Measurements from ENCODE around the gene NCK1.
A peak's percentile ranks its signal among the peaks of the same experiment; 100 is the strongest.

Gene NCK1

DNA sequence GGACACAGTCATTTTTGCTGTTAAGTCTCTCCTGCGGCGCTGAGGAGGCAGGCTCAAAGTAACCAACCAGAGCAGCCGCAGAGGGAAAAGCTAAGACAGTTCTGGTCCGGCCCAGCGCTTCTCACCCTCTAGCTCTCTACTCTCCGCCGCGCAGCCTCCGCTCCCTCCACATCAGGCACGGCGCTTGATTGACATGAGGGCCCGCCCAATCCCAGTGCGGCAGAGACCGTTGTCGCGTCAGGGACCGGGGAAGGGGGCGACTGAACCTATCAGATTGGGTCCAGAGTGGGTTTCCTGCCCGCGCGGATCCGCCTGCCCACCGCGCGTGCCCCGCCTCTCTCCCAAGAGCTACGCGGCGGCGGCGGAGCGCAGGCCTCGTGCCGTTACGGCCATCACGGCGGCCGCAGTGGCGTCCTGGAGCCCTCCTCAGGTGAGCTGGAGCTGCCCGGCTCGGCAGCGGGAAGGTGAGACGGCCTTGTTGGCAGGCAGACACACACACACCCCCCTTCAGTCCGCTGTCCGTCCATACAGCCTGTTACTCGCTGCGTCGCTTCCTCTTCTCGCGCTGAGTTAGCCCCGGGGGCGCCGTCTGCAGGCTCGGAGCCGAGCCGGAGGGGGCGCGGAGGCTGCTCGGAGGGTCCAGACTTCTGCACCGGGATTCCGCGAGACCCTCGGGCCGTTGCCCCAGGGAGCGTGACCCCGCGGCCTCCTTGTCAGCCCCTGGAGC lies at the start of gene NCK1:
Gene NCK1 (plus strand): TSS at position 319 of the 727 bp plus-strand sequence. CDS start 65,794 bp downstream, outside the sequence.
- Histone ChIP-seq H3K9me2 (ENCODE audit: low read depth, low read length) (no peaks in the 10 kb centered on the region), H3K9ac (ENCODE audit: low read length) (peak within 1 kb of the TSS; percentile 93), H4K20me1 (ENCODE audit: insufficient read depth, low read length) (no peaks in the 10 kb centered on the region), H3K4me1 (ENCODE audit: insufficient read depth, low read length, severe bottlenecking) (peaks cover 46% of the 10 kb centered on the region), H3F3A (ENCODE audit: insufficient read depth, low read length) (no peaks in the 10 kb centered on the region), H2AFZ (ENCODE audit: low read length) (peak within 1 kb of the TSS; percentile 45), H3K27me3 (ENCODE audit: insufficient read depth, low read length) (no peaks in the 10 kb centered on the region), H3K4me3 (ENCODE audit: low read depth, low read length, poor library complexity, severe bottlenecking) (peak within 1 kb of the TSS; percentile 84), H3K36me3 (ENCODE audit: insufficient read depth, low read length) (peaks cover 26% of the 10 kb centered on the region), H3K27ac (ENCODE audit: low read depth, low read length, poor library complexity, severe bottlenecking) (peak within 1 kb of the TSS; percentile 91), H3K79me2 (ENCODE audit: insufficient read depth, low read length) (peaks cover 47% of the 10 kb centered on the region), H3K4me2 (ENCODE audit: low read length) (peak within 1 kb of the TSS; percentile 94), H3K9me3 (ENCODE audit: low read length) (peaks cover 2% of the 10 kb centered on the region)
- TF ChIP-seq, protein P1, sequence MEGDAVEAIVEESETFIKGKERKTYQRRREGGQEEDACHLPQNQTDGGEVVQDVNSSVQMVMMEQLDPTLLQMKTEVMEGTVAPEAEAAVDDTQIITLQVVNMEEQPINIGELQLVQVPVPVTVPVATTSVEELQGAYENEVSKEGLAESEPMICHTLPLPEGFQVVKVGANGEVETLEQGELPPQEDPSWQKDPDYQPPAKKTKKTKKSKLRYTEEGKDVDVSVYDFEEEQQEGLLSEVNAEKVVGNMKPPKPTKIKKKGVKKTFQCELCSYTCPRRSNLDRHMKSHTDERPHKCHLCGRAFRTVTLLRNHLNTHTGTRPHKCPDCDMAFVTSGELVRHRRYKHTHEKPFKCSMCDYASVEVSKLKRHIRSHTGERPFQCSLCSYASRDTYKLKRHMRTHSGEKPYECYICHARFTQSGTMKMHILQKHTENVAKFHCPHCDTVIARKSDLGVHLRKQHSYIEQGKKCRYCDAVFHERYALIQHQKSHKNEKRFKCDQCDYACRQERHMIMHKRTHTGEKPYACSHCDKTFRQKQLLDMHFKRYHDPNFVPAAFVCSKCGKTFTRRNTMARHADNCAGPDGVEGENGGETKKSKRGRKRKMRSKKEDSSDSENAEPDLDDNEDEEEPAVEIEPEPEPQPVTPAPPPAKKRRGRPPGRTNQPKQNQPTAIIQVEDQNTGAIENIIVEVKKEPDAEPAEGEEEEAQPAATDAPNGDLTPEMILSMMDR (IDR thresholded peaks at IDR 0.05; ENCODE audit: low read length): peak; percentile 53
- TF ChIP-seq EZH2 (IDR thresholded peaks at IDR 0.05; ENCODE audit: borderline replicate concordance, low read length): no peak

DNA sequence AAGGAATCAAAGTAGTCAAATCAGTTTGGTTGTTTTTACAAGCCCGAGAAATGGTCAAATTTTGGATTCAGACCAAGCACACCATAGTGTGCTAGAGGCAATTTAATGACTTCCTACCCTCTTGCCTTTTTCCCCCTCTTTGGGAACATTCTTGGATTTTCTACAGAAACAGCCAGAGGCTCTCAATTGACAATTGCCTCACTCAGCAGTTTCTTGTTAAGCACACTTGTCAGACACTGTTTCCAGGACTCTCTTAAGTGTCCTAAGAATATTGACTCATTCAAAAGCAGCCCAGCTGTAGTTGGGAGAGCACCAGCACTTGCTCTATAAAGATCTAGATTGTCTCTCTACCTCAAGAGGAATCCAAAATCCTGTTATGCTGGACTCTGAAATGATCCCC lies 44.6 kb upstream of the NCK1 start:
- TF ChIP-seq, protein P1 (IDR thresholded peaks at IDR 0.05; ENCODE audit: low read length): no peak
- TF ChIP-seq EZH2 (IDR thresholded peaks at IDR 0.05; ENCODE audit: borderline replicate concordance, low read length): no peak

DNA sequence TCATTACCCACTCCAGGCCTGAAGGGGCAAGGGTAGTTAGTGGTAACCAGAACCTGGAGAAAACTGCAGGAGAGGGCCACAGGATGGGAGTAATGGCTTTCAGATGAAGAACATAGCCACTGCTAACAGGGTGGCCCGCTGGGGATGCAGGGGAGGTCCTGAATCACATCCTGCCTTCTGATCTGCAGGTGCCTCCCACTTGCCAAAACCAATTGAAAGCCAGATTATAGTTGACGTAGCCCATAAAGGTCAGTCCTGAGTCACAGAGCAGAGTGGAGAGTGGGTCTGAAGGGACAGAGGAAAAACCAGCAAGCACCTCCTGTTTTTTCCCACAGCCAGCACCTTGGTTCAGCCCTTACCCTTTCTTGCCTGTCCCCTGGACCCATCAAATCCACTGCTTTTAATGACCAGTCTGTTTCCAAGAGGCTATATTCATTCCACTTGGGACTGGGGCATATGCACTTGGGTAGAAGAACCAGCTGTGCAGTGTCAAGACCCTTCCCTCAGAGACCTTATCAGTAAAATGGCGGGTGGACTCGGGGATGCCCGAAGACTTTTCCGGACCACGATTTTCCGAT lies 43.7 kb upstream of the NCK1 start:
- H3F3A ChIP-seq (ENCODE audit: insufficient read depth, low read length): no peaks in the 10 kb centered on the region
- H3K9ac ChIP-seq (ENCODE audit: low read length): peak overlapping the region; percentile 63
- no peaks in the 10 kb centered on the region for H3K27me3 ChIP-seq (ENCODE audit: insufficient read depth, low read length)
- H3K27ac ChIP-seq (ENCODE audit: low read depth, low read length, poor library complexity, severe bottlenecking): no peak overlapping the region
- no peaks in the 10 kb centered on the region for H3K9me3 ChIP-seq (ENCODE audit: low read length)
- peak overlapping the region; percentile 67 for H2AFZ ChIP-seq (ENCODE audit: low read length)
- no peaks in the 10 kb centered on the region for H3K9me2 ChIP-seq (ENCODE audit: low read depth, low read length)
- H3K4me3 ChIP-seq (ENCODE audit: low read depth, low read length, poor library complexity, severe bottlenecking): peak overlapping the region; percentile 62
- TF ChIP-seq, protein P1 (IDR thresholded peaks at IDR 0.05; ENCODE audit: low read length): no peak
- no peak for TF ChIP-seq EZH2 (IDR thresholded peaks at IDR 0.05; ENCODE audit: borderline replicate concordance, low read length)
- peak overlapping the region; percentile 87 for H3K4me2 ChIP-seq (ENCODE audit: low read length)
- H3K79me2 ChIP-seq (ENCODE audit: insufficient read depth, low read length): no peaks in the 10 kb centered on the region
- H4K20me1 ChIP-seq (ENCODE audit: insufficient read depth, low read length): no peaks in the 10 kb centered on the region
- peaks cover 14% of the 10 kb centered on the region for H3K4me1 ChIP-seq (ENCODE audit: insufficient read depth, low read length, severe bottlenecking)
- no peaks in the 10 kb centered on the region for H3K36me3 ChIP-seq (ENCODE audit: insufficient read depth, low read length)

More for the DNA sequence above, 44.6 kb upstream of the NCK1 start:
- Histone ChIP-seq H3F3A (ENCODE audit: insufficient read depth, low read length) (no peaks in the 10 kb centered on the region), H3K4me1 (ENCODE audit: insufficient read depth, low read length, severe bottlenecking) (peaks cover 14% of the 10 kb centered on the region), H3K9ac (ENCODE audit: low read length) (no peak overlapping the region), H3K79me2 (ENCODE audit: insufficient read depth, low read length) (no peaks in the 10 kb centered on the region), H3K9me2 (ENCODE audit: low read depth, low read length) (no peaks in the 10 kb centered on the region), H3K9me3 (ENCODE audit: low read length) (no peaks in the 10 kb centered on the region), H3K36me3 (ENCODE audit: insufficient read depth, low read length) (no peaks in the 10 kb centered on the region), H3K27me3 (ENCODE audit: insufficient read depth, low read length) (no peaks in the 10 kb centered on the region), H3K4me3 (ENCODE audit: low read depth, low read length, poor library complexity, severe bottlenecking) (no peak overlapping the region), H3K27ac (ENCODE audit: low read depth, low read length, poor library complexity, severe bottlenecking) (no peak overlapping the region), H4K20me1 (ENCODE audit: insufficient read depth, low read length) (no peaks in the 10 kb centered on the region), H2AFZ (ENCODE audit: low read length) (no peak overlapping the region), H3K4me2 (ENCODE audit: low read length) (no peak overlapping the region)
